Tibial nerve (tissue), 4 donors: ENCODE results near the gene MYO15B.

Experiments used
- CTCF ChIP-seq, 5 experiments: fragments of 200-600 bp in 3 of 5; fragments of 450-650 bp in 2 of 5; sonication (generic) in 3 of 5; IDR thresholded peaks; one replicate each; pipeline ENCODE4 v1.5.1; 2016 to 2019; ENCODE audit warnings: antibody characterized with exemption in 5 of 5, mild to moderate bottlenecking in 3 of 5, moderate library complexity in 2 of 5
- EP300 ChIP-seq, 2 donors: sonication (generic); formaldehyde crosslinking; IDR thresholded peaks; one replicate each; pipeline ENCODE4 v1.6.1; 2017; ENCODE audit warnings: antibody characterized with exemption in 2 of 2, mild to moderate bottlenecking in 1 of 2
- POLR2A ChIP-seq, 2 donors: fragments of 450-650 bp; IDR thresholded peaks; one replicate each; pipeline ENCODE4 v1.6.1; 2017; ENCODE audit warnings: antibody characterized with exemption in 2 of 2, mild to moderate bottlenecking in 2 of 2, moderate library complexity in 2 of 2

- no peak for TF ChIP-seq CTCF (IDR thresholded peaks at IDR 0.05)
- TF ChIP-seq POLR2A (IDR thresholded peaks at IDR 0.05) = no peak
- TF ChIP-seq EP300 (IDR thresholded peaks at IDR 0.05) = no peak
These were observed 47.5 kb upstream of the MYO15B start for GRCh38 chr17:75539967-75540729.
